NCI-H748 (cell line): ENCODE data around the gene RFTN1.
A peak's percentile ranks its signal among the peaks of the same experiment; 100 is the strongest.

ENCODE experiments used
- DNase-seq: peaks from one replicate; lab custom pipeline; 2025; ENCODE audit not compliant: unreplicated experiment; lab: John Stamatoyannopoulos, UW

RFTN1 gene

DNA sequence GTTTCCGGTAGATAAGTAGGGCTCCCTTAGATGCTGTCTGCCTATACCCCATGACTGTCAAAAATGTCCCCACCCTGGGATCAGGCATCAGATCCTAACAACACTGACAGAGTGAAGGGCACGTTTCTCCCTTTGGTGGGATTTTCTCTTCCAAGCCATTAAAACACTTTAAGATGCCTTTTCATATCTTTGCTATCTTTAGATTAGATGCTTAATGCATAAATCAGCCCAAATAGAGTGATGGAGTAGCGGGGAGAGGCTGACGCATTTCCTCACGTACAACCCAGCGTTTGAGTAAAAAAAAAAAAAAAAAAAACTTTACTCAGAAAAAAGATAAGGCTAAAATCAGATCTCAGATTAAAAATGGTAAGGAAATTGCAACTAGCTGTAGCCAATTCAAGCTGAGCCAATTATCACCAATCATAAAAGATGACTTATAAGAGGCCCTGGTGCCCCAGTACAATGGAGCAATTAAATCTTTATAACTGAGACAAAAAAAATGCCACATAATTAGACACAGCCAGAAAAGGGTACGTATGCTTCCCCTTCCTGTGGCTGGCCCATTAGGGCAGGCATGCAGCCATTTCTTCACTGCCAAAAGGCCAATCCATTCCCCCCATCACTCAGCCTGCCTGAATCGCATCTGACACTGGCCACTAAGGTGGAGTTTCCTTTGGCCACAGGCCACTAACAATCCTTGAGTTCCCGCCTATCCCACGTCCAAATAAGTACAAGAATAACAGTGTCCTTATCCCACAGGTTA is 45.0 kb downstream of the RFTN1 start:
- DNase-seq: no peak

DNA sequence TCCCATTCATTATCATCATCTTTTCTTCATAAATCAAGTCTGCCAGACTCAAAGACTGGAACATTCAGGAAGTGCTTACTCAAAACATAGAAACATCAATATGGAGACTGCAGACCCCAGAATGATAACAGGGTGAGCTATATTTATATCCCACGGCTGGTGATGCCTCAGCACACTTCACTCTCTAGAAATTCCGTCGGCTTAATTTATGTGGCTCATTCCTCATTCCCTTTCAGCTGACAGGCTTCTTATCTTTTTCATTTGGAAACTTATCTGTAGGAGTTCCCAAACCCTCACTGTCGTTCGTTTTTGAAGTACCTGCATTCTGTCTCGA is 45.5 kb downstream of the RFTN1 start:
- no peak for DNase-seq

DNA sequence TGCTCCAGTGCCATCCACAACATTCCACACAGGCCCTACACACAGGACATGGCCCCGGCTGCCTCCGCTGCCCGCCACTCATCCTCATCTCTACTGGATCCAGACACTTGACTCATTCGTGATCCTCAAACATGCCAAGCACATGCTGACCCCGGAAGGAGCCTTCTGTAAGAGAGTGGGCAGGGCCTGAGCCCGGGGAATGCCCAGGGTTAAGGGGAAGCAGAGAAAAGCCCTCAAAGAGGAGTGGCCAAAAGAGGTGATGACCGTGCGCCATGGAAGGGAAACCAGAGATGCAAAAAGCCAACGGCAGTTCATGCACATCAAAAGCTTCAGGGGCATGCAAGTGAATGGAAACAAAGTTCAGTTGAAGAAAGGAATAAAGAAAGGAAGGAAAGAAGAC is 46.1 kb downstream of the RFTN1 start:
- DNase-seq: no peak

DNA sequence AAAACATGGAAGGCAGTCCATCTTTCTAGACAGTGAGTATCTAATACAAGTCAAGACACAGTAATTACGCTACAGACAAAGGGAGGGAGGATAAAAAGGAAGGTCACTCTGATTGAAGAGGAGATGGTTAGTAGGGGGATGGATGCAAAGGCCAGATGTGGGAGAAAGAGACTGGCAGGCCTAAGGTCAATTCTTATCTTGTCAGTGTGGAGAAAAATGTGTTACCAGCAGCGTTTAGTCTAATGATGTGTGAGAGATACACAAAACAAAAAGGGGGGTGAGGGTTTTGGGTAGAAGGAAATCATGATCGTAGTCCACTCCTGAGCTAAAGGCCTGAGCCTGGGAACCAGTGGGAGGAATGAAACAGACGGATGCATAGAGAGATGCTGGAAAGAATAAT is 46.7 kb downstream of the RFTN1 start:
- no peak for DNase-seq

DNA sequence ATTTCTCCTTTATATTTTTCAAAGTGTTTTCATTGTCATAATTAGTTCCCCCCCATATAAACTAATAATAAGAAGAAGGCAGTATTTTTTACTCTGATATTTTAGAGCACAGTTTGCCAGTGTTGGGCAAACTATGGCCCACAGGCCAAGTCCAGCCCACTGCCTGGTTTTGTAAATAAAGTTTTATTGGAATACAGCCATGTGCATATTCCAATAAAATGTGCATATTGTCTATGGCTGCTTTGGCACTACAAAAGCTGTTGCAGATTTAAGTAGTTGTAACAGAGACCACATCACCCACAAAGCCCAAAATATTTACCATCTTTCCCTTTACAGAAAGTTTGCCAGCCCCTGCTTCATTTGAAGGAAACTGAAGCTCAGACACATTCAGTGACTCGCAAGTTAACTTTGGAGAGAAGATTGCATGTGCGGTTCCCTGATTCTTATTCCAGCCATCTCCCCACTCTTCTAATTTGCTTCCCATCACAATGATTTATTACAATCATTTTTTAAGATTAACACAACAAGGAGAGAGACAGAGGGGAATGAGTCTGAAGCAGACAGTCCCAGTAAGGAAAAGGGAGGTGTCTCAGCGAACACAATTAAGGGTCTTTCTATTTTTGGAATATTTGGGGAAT is 48.9 kb downstream of the RFTN1 start:
- no peak for DNase-seq

DNA sequence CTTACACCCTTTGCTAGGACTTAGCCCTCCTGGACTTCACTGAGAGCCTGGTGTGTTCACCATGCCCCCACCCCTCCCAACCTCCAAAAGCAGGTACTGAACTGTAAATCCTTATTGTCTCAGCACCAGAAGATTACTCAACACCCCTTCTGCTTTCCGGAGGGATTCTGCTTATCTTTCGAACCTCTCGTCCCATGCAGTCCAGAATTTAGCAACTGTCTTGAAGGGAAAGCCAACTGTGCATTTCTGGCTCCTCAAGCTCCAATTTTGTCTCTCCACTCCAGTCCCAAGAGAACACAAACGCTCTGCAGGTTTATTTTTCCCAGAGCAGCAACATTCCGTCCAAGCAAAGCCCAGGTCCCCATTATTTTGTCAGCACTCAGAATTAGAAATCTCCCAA is 49.6 kb downstream of the RFTN1 start:
- DNase-seq: no peak

DNA sequence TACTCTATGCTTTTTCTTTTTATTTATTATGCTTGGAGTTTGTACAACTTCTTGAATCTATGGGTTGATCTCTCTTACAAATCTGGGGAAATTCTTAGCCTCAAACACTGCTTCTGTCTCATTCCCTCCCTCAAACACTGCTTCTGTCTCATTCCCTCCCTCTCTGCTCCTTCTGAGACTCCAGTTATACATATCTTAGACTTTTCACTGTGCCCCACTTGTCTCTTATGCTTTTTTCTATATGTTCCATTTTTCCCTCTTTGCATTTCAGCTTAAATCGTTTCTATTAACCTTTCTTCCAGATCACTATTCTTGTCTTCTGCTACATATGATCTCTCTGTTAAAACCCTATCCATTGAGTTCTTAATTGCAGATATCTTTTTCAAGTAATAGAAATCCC is 50.4 kb downstream of the RFTN1 start:
- no peak for DNase-seq

DNA sequence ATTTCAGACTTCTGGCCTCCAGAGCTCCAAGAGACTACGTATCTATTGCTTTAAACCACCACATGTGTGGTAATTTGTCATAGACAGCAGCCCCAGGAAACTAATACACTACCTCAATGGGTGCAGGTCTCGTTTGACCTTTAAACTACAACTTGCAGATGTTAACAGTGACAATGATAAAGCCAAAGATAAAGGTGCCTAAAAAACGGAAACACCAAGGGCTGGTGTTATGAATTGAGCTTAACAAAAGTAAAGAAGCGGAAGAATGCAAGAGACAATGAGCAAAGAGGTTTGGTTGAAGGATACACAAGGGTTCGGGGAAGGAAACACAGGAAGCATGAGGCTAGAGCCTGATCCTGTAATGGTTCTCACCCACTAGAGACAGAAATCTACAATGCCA is 50.8 kb downstream of the RFTN1 start:
- DNase-seq: no peak

DNA sequence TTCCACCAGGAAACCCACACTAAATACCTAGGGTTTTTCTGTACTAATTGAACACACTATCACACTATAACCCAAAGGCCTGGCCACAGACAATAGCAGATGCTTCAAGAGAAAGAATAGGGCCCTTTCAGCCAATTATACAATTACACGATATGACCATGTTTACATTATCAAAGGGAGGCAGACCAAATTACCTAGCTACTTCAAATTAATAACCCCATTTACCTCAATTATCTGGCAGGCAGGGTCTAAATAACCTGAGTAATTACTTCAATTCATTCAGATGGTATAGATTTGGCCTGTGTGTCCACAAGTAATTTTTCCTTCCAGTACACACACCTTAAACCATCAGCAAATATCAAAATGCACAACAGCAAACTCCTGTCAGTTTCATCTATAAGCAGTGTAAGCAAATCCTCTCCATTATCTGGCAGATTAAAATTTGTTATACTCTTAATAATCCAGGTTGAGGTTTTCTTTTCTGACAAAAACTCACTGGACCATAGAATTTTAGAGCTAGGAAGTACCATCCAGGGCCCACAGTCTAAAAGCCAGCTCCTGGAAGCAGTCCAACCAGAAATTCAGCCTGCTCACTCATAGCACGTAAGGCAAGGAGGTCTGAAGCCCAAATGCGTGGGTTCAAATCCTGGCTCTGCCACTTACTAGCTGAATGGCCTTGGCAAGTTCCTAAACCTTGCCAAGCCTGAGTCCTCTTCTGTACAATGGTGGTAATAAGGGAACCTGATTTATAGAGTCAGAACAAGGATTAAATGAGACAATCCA is 51.8 kb downstream of the RFTN1 start:
- peak; percentile 97 for DNase-seq

DNA sequence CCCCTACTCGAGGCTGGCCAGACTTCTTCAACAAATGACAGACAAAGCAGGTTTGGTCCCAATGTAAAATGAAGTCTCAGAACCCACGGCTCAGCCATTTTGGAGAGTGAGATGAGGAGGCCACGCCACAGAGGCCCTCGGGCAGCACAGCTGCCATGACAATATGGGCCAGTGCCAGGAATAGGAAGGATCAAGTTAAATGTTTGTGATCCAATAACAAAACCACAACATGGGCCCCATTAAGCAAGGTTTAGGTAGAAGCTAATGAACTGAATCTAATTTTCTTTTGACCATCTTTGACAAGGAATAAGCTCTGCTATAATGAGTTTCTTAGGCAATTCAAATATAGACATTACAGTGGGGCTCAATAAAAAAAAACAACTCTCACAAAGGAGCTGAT is 52.6 kb downstream of the RFTN1 start:
- DNase-seq: peak; percentile 88

DNA sequence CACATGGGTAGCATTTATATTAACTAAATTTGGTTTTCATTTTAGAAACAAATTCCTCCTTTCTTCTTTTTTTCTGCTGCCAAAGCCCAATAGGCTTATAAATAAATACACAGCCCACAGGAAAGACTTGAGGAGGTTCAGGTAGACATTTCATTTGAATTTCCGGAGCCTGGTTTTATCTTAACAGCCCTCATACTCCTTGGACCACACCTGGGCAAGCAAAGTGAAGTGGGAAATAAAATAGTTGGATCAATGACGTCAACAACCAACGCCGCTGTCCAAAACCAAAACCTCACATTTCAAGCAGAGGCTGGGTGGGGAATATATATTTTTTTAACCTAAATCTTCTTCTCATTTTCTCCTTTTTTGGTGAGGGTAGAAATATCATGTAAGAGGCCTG is 53.2 kb downstream of the RFTN1 start:
- peak; percentile 8 for DNase-seq

DNA sequence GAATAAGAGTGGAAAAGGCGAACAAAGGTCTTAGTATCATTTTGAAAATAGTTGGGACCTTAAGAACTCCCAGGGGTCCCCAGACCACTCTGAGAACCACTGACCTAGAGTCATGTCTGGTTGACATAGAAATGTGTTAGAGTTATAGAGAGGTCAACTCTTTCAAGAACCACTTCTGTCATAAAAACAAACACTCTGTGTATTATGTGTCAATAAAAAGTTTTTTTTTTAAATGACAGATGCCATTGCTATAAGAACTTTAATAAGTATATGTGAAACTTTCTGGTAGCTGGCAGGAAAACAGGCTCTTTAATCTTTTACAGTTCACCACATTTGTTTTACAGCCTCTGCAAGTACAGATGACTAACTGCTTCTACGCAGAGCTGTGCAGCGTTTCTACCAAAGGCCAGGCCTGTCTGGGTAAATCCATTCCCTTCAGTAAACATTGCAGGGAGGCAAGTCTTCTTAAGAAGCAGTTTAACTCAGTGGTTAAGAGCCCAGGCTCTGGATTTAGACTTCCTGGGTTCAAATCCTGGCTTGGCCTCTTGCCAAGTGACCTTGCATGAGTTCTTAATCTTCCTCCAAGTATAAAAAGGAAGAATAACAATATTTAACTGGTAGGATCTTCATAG is 56.6 kb downstream of the RFTN1 start:
- no peak for DNase-seq

DNA sequence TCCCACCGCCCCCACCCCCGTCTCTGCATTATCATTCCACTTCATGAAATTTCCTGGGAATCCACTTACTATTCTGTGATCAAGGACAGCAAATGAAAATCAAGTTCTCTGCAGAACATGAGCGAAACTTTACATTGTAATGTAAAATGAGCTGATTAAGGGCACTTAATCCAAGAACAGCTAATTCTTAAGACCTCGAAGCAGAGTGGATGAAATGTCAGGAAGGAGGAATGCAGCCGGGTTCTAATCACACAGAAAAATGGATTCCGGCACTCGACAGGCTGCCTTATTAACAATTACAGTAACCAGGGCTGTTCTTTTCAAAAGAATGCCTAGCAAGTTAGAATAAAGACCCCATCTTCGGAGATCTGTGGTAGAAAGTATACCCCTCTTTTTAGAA is 57.5 kb downstream of the RFTN1 start:
- DNase-seq: no peak

DNA sequence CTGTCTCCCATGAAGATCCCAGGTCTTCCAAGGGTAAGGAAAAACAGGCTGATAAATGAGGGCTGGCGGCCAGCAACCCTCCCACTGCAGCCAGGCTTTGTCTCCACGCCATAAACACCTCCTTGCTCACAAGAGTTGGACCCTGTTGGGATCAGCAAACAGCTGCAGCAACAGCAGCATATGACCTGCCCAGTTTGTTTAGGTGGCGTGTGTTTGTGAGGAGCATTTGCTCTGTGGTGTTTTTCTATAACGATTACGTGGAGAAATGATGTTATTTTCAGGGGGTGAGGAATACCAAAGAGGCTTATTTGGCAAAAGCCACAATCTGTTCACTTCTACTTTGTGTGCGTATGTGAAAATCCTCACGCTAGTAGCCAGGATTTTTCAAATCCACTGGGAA is 58.5 kb downstream of the RFTN1 start:
- DNase-seq: peak; percentile 76

DNA sequence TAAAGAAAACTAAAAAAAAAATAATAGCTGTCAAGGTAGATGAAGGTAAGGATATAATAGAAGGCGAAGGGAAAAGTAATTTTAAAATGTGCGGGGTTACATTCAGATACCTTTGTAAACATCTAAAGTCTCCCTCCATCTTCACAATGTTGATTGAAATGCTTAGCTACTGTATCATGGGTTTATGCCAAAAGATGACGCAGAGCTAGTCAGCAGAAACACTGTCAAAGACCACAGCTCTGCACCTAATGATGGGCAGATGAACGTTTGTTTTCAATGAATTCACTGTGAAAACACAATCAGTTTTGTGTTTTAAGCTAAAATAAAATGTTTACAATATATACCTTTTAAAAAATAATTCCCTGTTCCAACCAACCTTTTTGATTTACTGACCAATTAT is 61.2 kb downstream of the RFTN1 start:
- DNase-seq: no peak

DNA sequence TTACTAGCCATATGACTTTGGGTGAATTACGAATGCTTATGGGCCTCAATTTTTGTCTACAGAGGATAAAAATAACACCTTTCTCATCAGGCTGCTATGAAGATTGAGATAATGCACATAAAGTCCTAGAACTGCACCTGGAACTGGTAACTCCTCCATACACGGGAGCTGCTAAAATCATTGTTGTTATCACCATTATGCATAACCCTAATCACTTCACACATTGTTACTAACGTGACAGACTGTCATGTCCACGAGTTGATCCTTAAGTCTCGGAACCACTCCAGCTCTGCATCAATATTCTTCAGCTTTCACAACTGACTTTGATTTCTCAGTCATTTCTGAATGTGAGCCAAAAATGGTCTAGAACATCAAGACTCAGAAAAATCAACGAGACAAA is 64.1 kb downstream of the RFTN1 start:
- DNase-seq: no peak

DNA sequence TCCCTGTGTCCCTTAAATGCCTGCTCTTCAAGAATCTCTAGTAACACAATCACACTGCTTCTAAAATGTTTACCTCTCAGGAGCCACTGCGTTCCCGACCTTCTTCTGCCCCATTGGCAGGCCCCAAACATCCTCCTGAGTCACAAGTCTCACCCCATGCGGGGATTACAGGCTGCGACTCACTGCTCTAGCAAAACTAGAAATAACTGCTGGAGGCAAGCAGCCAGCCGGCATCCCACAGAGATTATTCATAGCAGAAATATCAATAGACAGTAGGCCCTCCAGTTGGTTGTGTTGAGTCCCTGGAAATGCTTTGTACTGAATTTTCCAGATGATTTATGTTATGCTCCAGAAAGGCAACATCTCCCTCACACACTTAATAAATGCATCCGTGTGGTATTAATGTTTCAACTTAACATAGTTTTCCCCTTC is 64.8 kb downstream of the RFTN1 start:
- no peak for DNase-seq

DNA sequence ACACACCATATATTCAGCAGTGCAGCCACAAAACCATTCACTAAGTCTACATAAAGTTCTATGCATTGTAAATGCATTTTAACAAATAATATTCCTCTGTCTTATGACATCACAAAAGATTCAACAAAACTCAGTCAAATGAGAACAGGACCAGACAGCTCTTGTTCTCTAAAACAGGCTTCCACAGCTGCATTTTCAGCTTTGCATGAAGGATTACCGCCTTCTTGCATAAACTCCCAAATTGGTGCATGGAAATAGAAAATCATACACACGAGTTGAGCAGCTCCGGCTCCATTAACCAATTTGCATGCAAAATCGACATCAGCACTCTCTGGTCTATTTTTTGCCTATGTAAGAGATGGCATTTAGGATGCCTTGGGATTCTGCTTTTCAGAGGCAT is 66.4 kb downstream of the RFTN1 start:
- no peak for DNase-seq

DNA sequence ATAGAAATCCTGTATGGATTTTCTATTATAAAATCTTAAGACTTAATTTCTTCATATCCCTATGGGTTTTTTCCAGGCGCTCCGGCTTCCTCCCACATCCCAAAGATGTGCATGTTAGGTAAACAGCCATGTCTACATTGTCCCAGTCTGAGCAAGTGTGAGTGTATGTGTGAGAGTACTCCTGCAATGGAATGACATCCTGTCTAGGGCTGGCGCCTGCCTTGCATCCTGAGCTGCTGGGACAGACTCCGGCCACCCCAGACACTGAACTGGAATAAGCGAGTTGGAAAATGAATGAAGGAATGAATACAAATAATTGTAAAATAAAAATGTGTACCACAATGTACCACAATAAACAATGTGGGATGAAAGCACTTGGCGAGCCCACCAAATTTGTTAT is 69.2 kb downstream of the RFTN1 start:
- DNase-seq: no peak

DNA sequence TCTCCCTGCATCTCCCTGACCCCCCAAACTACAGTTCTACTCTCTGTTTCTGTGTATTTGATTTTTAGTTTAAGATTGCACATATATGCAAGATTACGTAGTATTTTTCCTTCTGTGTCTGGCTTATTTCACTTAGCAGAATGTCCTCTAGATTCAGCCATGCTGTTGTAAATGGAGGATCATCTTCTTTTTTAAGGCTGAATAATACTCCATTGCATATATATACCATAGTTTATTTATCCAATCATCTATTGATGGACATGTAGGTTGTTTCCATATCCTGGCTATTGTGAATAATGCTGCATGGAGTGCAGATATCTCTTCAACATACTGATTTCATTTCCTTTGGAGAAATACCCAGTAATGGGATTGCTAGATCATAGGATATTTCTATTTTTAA is 70.8 kb downstream of the RFTN1 start:
- no peak for DNase-seq

DNA sequence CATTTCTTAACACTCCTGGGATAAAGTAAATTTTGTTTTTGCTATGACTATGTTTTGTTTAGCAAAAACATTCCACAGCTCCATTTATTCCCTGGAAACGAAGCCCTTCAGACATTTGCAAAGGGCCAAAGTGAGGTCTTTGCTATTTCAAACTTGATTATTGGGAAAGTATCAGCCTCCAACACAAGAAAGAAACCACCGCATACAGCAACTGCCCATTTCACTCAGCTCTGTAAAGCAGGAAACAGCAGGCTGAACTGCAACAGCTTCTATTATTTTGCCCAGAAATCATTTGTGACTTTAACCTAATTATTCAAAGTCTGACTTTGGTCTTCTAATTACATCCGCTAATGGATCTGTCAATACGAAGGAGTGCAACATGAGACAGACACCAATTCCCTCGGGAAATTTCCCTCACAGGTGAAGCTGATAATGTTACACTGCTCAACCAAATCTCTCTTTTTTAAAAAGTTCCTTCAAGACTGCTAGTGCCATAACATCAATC is 72.1 kb downstream of the RFTN1 start:
- peak; percentile 92 for DNase-seq
